Right renal pelvis (tissue), 4 donors: ENCODE measurements around the gene NR6A1. TPM values are rescaled to one million over a fixed set of nuclear protein-coding genes. Genes with fewer than 3 reads are reported as not detected.
"Not testable (repeated sequence)": the region's sequence is repeated elsewhere in the genome, so short reads cannot be mapped to it uniquely, and the experiment has no call there.

ENCODE experiments used
- DNase-seq, 4 donors: peaks; one replicate each; pipeline ENCODE4 v3.0.0-alpha.2; 2013; ENCODE audit warnings: low read depth in 4 of 4, low spot score in 3 of 4, missing footprints in 1 of 4
- polyA plus RNA-seq, 4 donors: library from polyadenylated mRNA; unstranded; fragments of 120-200 nt; gene quantifications; one replicate each; pipeline ENCODE4 v1.2.1, GENCODE V29; 2013; ENCODE audit not compliant: insufficient read length in 4 of 4

NR6A1 gene
- polyA plus RNA-seq, 4 donors, result 0.76 to 1.00 (median 0.87) TPM

DNA sequence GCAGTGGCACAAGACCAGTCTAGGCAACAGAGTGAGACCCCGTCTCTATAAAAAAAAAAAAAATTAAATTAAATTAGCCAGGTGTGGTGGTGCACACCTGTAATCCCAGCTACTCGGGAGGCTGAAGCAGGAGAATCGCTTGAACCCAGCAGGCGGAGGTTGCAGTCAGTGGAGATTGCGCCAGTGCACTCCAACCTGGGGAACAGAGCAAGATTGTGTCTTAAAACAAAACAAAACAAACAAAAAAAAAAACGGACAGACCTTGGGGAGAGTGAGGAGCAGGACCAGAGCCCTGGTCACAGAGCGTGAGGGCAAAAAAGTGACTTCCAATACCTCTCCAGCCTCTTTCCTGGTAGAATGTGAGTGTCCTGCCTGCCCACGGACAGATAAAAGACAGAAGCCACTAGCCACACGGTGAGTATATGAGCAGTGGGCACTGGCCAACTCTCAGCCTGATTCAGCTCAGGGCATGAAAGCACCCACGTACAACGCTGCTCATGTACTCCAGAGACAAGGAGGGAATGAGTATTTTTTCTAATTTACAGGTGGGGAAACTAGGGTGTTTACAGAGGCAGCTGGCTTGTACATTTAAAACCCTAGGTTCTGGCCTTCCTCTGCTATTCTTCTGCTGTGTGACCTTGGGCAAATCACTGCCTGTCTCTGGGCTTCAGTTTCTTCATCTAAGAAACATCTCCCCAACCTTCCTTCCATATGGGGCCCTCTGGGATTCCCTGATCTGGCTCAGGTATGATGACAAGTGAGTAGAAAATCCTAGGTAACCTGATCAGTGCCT is 7.7 kb upstream of the NR6A1 start:
- DNase-seq, result no peak

DNA sequence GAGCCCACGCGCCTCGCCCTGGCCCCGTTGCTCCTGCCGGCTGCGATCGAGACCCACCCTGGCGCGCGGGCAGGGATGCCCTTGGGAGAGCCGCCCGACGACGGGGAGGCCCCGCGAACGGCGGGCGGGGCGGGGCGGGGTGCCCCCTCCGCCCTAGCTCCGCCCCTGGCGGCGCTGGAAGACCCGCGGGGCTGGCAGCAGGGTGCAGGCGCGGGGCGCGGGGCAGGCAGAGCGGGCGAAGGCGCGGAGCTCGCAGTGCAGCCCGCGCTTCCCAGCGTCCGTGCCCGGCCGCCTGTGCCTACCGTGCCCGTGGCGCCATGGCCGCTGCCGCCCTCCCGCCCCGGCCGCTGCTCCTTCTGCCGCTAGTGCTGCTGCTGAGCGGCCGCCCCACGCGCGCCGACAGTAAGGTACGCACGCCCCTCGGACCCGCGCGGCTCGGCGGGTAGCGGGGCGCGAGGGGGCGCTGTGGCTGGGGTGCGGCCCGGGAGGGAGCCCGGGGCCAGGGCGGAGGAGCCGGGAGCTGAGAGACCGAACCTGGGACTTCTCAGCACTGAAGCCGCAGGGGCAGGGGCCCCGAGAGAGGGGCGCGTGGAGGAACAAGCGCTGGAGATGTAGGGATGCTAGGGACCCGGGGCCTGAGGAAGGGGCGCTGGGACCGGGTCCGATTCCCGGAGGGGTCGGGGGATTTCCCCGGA is 6.0 kb upstream of the NR6A1 start, which contains the start of gene OLFML2A:
OLFML2A (plus strand) TSS at position 180 of the 695 bp plus-strand sequence; CDS start at position 318, 138 bp downstream.
- DNase-seq, result no peak

DNA sequence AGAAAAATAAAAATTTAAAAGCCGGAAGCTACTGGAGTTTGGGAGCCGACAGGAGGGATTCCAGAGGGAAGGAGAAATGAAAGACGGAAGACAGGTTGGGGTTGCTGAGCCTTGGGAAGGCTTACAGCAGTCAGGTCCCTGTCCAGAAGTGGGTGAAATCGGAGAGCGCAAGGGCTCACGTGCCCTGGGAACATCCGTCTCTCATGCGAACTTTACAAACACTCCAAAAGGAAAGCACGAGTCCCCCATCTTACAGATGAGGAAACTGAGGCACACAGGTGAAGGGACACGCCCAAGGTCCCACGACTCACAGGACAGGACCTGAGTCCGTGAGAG is 5.5 kb upstream of the NR6A1 start:
- DNase-seq, result no peak

DNA sequence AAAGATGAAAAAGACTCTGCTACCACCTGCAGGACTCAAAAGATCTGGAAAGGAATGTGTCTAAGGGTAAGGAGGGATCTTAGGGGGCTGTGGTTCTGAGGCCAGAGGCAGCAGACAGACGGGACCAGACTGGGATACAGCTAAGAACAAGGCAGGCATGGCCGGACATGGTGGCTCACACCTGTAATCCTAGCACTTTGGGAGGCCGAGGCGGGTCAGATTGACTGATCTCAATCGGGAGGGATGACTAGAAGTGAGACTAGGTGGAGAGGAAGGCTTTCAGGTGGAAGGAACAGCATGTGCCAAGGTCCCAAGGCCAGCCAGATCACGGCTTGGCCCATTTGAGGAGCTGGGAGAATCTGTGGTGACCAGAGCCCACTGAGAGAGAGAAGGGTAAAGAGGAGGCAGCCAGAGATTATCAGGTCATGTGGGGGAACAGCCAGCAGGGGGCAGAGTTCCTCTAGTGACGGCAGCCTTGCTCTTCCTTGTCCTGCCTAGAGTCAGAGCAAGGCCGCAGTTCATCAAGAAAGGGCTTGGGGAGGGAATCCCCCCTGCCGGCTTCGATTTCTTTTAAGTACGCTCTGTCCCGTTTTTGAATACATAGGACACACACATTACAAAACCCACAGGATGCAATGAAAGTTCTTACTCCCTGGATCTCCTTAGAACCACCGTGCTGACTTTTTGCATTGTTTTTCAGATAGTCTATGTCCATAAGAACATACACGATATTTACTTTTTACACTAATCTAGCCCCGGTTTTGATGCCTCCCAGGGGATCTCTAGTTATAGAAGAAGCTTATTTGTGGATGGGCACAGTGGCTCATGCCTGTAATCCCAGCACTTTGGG is 3.2 kb upstream of the NR6A1 start:
- DNase-seq, result peak in 1 of 4 donors; percentile 70

DNA sequence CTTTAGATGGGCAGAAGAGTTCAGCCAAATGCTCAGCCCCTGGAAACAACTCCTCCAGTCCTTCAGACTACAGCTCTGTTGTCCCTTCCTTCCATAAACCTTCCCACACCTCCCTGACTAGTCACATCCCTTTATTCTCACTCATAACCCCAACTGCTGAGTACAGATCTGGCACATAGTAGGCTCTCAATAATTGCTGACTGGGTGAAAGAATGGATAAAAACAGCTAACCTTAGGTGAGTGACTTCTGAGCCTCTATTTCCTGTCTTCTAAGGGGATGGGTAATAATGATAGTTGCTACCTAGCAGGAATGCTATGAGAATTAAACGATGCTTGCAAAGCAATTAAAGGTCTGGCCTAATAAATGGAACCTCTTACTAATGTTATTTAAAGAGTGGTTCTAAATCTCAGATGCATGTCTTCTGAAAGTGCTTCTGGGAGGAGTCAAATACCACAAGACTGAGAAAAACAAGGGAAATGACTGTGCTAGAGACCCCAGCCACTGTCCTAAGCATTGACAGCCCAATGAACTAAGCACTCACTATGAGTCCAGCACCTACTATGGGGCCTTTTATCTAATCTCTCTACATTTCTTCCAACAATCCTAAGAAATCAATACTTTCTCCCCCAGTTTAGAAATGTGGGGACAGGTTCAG is 2.5 kb upstream of the NR6A1 start:
- no peak for DNase-seq

DNA sequence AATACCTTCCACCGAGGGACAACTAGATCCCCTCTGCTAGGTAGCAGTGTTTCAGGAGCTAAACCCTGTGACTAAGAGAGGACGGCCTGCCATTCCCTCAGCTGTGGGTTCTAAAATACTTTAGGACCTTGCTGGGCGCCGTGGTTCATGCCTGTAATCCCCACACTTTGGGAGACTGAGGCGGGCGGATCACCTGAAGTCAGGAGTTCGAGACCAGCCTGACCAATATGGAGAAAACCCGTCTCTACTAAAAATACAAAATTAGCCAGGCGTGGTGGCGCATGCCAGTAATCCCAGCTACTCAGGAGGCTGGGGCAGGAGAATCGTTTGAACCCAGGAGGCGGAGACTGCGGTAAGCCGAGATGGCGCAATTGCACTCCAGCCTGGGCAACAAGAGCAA is 1.8 kb upstream of the NR6A1 start:
- DNase-seq, result not testable (repeated sequence)

DNA sequence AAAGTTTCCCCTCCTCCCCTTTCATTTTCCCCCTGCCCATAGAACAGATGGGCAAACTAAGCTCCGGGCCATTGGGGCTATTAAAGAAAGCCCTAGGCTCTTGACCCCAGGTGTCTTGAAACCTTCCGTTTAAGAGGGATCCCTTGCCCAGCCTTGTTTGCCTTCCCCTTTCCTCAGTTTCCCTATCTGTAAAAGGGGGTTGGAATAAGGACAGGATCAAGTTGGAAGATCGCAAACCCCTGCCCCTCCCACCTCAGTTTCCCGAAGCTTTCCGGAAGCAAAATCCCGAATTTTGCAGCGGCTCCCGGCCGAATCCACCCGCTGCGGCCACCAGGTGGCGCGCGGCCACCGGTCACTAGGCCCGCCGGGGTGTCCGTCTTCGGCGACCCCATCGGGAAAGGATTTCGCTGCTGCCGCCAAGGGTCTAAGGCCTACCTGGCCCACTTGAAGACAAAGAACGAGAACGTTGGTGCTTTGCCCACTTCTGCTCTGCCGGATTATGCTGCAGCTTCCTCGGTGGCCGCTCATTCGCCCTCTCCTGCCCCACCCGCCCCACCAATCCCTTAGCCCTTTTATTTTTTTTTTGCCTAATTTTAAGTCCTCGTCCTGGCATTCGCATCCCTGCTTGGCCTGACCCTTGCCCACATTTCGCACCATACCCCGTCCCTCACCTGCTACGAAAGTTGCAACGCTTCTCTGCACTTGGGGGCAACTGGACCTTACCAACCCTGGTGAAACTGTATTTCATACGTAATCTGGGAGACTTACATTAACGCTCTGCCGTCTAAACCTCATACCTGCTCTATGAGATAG is 962 bp upstream of the NR6A1 start:
- no peak for DNase-seq

DNA sequence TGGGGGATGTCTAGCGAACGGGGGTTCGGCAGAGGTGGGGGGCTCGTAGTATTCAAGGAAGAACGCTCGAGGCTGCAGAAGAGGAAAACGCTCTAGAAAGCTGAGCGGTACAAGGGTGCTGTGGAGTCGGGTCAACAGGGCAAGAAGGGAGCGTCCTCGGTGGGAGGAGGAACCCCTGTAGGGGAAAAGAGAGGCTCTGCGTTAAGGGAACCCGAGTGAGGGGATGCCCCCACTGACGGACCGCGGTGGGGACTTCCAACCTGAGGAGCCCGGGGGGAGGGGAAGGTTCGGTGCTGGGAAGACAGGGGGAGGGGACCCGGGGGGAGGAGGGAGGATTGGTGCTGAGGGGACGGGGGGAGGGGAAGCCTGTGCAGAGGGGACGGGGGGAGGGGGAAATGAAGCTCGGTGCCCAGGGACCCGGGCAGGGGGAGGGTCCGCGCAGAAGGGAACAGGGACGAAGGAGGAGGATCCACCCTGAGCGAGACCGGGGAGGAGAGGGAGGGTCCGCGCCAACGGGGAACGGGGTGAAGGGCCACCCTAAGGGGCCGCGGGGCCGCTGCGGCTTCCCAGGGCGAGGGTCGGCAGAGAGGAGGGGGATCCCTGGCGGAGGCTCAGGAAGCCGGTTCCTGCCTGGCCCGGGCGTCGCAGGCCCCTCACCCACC is 621 bp downstream of the NR6A1 start:
- no peak for DNase-seq

DNA sequence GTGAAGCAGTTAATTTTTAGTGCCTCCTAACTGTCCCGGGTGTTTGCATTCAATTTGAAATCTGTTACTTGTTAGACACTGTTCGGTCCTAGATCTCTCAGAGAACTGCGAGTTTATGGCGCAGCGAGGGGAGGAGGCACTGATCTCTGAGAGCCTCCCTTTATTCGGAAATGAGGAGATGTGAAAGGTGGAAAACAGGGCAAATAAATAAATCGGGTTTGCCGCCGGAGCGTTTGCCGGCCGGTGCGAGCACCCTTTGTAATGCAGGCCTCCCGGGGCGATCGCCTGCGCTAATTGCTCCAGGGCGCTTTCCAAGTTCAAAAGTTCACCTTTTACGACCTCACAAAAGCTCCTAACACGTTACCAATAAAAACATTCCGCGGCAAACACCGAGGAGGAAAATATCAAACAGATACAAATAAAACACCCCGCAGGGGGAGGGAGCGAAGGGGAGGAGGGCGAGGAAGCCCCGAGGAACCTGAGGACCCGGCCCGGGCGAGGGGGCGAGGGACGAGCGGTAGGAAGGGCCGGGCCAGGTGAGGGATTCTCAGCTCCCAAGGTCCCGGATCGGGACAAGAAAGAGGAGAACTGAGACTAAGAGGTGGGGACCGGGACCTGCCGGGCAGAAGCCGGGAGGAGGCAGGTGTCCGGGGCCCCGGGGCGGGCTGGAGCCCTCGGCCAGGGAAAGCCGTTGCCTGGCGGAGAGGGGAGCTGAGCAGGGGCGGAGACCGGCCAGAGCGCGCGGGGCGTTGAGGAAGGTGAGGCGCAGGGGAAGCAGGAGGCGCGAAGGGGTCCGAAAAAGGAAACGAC is 1.4 kb downstream of the NR6A1 start:
- no peak for DNase-seq

DNA sequence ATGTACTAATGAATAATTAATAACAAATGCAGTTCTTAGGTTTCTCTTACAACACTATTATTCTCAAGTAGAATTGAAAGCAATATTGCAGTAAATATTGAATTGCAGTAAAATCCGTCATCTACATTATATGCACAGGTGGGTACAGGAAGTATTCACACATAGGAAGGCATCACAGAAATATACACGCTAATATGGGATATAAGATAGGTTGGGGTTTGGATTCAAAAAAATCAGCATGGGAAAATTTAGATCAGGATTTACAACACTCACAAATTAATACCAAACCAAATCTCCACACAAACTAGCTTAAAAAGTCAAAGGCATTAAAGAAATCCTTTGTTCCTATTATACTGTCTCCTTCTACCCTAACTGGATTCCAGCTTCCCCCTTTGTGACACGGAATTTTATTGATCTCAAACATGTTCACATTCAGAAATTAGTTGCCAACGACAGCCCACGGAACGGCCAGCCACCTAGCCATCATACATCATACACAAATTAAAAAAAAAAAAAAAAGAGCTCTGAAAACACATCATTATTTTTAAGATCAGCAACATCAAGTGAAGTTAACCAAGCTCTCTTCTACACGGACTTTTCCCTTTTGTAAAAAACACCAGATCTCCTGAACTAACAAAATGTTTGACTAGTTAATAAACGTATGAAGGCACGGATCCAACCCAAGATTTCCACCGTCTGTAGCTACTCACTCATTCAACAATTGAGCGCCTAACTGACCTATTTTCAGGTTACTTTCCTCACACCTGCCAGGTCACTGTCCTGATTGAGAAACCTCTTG is 2.2 kb downstream of the NR6A1 start:
- DNase-seq, result no peak

DNA sequence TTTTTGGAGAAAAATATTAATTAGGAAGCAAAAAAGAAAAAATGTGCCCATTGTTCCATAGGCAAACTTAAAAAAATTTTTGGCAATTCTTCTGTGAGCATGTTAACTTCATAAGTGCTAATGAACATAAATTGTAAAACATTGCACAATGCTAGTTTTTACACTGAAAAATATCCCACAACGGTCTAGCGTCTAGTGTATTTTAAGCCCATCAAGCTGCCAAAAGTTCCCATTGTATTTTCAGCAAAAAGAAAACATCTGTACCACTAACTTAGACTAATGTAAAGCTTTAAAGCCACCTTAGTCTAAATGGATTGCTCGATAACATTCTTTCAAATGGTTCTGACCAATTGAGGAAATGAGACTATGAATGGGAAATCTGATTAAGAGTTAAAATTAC is 2.8 kb downstream of the NR6A1 start:
- no peak for DNase-seq

DNA sequence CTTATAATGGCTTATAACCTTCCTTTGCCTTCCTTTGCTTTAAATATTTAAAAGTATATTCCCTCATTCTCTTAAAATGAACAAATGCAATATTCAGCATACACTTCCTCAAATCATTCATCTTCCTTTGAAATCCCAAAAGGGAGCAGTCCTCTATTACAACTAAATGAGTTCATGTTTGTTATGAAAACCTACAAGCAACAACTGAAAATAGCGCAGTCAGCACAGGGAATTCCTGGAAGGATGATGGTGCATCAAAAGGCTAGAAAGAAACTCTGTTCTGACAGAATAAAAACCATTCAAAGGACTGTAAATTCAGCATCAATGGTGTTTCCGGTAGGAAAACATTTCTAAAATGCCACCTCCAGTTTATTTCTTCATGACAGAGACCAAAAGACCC is 3.3 kb downstream of the NR6A1 start:
- DNase-seq, result no peak

DNA sequence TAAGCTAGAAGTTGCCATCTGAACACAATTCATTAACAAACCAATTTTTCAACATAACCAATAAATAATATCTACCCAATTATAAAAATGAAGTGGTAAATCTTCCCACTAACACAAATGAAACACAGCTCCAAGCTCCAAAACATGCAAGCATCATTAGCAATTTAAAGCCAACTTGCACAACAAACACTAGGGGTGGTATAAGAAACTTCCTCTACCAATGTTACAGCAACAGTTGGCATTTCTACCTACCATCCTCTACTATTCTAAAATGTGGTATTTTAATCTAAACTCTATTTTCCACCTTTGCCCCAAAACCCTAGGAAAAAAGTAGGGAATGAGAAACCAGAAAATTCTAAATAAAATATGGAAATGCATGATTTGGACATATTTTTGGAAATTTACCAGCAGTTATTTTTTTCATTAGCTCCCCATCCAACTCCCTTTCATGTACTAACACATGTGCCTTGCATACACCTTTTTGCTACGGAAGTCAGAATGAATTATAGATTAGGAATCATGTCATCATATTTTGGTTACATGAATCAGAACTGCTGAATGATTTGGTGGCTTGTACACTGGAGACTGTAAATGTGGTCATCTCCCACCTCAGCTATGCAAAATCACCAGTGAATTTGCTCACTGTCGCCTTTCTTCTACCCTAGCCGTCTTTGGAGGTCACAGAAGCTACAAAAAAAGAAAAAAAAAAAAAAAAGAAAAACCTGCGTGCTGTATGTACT is 4.1 kb downstream of the NR6A1 start:
- no peak for DNase-seq

DNA sequence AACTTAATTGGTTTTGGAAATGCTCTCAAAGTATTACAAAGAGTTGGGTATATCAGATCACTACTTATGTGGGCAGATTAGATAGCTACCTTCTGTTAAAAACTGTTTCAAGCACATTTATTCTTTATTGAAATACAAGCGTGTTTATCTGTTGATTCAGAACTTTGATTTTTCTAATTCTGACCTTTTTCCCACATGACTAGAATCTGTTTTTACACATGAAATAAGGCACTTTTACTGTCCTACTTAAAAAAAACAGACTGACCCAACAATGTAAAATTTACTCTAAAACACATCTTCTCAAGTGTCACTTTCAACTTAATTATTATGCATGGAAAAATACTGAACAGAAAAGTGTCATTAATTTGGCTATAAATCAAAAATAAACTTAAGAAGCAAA is 4.8 kb downstream of the NR6A1 start:
- no peak for DNase-seq

DNA sequence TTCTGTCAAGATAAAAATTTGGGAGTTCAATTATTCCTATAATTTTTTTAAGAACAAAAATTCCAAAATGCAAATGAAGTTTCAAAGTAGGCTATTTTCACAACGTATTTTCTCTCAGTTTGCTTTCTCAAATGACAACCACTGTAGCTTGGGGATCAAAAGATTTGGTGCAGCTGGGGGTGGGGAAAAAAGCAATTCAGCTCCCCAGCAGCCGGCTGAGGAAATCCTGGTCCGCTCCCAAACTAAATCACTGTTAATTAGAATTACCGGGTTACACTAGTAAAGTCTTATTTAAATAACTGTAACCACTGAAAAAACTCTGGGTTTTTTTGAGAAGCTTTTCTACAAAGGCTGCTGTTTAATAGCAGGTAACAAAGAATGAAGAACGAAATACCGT is 5.7 kb downstream of the NR6A1 start:
- DNase-seq, result no peak

DNA sequence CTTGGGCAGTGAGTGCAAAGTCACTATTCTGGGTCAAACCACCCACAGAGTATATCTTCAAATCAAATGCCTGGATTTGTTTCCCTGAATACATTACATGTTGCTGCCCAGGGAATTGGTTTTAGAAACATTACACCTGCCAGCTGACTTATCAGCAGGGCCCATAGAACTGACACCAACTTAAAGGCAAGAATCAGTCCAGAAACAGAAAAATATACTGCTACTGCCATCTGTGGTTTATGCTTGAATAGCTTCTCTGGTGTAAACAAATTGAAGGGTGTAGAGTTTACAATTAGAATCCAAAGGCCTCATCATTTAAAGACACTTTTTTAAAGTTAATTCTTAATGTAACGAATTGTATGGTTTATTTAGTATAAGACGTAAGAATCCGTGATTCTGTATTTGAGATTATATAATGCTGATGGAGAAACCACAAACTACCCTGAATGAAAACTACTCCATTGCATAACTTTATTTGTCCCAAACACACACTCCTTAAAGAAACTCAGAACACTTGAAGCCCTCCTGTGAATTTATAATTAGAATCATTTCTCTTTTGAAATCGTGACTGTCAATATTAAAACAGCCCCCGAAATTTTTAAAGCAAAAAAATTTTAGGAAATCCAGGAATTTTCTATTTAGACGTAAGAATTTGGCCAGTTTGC is 6.2 kb downstream of the NR6A1 start:
- DNase-seq, result no peak

DNA sequence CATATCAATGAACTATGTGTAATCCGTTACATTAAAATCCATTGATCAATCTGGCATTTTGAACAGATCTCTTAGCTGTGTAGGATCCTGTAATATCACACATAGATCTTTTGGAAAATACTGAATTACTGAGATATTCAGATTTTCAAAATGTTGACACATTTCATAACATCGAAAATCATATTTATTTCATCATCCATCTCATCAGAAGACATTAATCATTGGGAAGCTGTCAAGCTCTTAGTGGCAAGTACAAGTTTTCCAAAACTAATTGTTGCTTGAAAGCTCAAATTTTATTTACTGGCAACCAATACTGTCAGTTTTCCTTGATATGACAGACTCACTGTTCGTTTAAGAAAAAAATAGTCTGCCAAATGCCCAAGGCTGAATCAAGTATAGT is 8.5 kb downstream of the NR6A1 start:
- no peak for DNase-seq
